HG03432 (cell line): ENCODE measurements around the gene RAB25.
"Not testable (repeated sequence)": the region's sequence is repeated elsewhere in the genome, so short reads cannot be mapped to it uniquely, and the experiment has no call there.

Source experiments
- ATAC-seq: cut with Tn5 transposase; IDR thresholded peaks from one replicate; pipeline ENCODE4 v1.9.1; 2021; ENCODE audit warnings: mild to moderate bottlenecking, moderate library complexity; ENCODE audit not compliant: unreplicated experiment

The RAB25 gene

GRCh38 chr1:156060937-156061636, at the start of gene RAB25:
Gene RAB25, plus strand, starts transcription at chr1:156061160. Its CDS starts 241 bp downstream, at chr1:156061401.
- ATAC-seq: no peak

DNA sequence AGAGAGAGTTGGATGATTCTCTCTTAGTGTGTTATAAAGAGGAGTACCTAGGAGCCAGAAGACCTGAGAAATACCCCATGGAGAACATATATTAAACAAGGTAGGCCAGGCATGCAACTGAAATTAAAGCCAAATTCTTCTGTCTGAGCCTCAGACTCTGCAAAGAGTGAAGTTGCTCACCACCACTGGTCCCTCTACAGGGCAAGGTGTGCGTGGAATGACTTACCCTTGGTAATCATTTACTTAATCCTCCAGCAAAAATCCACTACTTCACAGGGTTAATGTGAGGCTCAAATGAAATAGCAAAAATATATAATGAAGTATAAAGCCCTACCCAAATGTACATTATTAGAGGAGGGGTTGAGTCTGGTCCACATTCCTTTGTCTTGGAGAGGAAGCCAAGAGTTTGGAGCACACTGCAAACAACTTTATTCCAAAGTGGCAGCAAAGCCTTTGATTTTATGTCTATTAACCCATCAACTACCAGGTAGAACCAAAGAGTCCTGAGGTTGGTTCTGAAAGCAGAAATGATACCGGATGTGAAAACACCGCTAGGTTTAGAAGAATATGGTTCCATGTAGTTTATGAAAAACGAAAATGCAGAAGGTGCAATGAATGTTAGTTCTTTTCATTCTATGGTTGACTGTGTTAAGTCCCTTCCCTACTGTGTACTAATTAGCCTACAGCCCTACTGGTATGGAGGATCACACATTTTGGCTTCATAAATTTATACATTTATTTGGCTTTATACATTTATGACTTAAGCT, 48.7 kb upstream of the RAB25 start:
- peak; percentile 85 for ATAC-seq

DNA sequence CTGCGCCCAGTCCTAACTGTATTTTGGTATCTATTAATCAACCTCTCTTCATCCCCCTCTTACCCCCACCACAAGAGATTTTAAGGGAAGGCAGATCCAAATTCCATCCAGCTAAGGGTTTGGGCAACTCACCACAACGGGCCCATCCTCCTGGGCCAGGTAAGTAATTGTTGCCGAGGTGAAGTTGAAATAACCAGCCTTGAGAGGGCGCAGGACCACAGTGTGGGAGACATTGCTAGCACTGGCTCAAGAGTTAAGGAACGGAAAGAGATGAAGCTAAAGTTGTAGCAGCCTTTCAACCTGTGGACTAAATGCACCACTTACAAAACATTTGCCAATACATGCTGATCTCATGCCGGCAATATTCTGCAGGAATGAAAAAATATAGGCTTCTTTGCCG, 46.1 kb upstream of the RAB25 start:
- ATAC-seq: no peak

DNA sequence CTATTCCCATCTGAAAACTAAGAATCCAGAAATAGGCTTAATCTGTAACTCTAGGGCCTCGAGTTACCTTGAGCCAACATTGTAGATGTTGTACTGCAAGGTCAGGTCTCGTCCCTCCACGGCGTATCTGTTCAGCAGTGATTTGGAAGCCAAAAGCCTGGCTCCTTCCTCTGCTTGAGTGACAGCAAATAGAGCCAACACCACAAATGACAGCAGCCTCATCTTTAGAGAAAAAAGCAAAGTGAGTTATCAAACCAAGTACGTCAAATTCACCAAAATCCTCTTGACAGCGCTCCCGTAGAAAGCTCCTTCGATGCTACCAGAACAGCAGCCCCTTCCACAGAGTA, 41.0 kb upstream of the RAB25 start:
- no peak for ATAC-seq

DNA sequence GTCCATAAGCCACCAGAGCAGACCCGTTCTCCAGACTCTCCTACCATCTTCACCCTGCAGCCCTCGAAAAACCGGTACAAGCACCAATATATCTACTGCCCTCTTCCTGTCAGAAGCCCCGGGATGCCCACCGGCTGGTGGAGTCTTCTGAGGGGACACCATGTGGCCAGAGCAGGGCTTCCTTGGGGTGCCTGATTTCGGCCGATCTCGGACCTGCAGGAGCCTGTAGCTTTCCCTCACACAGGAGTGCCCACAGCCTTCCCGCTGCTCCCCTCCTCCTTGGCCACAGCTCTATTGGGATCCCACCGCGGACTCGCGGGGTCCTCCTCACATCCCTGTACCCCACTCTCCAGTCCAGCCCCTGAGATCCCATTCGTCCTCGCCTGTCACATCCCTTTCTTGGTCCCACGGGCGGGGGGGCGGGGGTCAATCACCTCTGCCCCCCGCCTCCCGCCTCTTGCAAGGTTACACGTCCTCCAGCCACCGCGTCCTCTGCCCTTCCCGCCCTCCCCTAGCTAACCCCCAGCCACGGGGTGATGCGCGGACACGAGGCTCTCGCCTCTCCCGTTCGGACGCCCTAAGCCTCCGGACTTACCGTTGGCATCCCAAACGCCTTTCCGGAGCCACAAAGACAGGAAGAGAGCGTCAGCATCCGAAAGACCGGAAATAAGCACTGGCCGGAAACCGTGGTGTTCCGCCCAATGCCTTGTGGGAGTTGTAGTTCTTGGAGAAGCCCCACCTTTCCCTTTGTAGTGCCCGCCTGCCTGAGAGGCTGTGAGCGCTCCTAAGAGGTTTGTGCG, 40.5 kb upstream of the RAB25 start, which contains the start of gene SSR2:
SSR2 (minus strand) TSS at position 659 of the 800 bp plus-strand sequence. CDS start 784 bp downstream, outside the sequence.
- peak; percentile 98 for ATAC-seq

GRCh38 chr1:156021093-156021428, 39.9 kb upstream of the RAB25 start:
- no peak for ATAC-seq

GRCh38 chr1:156021954-156022353, 39.0 kb upstream of the RAB25 start:
- ATAC-seq: no peak

GRCh38 chr1:156024801-156025200, 36.2 kb upstream of the RAB25 start:
- ATAC-seq: no peak

- no peak for ATAC-seq
These were observed 35.1 kb upstream of the RAB25 start for GRCh38 chr1:156025876-156026275.

DNA sequence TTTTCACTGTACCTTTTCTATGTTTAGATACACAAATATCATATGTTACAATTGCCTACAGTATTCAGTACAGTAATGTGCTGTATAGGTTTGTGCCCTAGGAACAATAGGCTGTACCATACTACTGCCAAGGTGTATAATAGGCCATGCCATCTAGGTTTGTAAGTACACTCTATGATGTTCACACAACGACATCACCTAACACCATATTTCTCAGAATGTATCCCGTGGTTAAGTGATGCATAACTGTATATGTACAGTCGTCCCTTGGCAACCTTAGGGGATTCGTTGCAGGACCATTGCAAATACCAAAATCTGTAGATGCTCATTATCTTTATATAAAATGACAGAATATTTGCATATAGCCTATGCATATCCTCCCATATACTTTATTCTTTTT, 34.4 kb upstream of the RAB25 start:
- no peak for ATAC-seq

DNA sequence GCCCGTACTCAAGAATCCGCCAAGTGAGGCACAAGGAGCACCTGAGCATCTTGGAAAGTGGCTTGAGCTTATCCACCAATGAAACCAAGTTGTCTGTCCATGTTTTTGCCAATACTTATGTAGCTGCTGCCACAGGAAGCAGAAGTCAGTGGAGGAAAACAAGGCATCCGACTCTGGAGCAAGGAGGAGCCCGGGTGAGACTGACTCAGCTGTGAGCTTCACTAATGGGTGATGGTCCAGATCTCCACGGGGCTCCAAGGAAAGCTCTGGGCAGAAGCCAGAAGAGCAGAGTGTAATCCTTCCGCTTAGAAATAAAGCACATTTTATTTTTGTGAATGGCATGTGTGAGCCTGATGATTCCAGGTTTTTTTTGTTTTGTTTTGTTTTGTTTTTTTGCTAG, 27.9 kb upstream of the RAB25 start:
- ATAC-seq: no peak

GRCh38 chr1:156034991-156035390, 26.0 kb upstream of the RAB25 start:
- ATAC-seq: not testable (repeated sequence)

- ATAC-seq: no peak
These were observed 18.1 kb upstream of the RAB25 start for GRCh38 chr1:156042828-156043227.

DNA sequence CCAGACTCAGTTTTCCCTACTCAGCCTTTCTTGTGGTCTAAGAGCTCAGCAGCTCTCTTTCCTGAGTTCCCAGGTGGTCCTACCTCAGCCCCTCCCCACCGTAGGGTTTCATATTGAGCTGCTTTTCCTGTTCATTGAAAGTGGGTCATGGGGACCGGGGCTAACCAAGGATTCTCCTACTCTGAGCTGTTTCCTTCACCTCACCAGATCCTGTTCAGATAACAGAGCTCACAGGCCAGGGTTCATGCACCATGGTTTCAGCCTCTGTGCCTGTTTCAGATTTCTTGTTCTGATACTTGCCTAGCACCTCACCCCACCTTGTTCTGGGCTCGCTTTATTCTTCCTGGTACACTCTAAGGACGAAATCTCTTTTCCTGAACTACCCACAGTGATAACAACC, 15.9 kb upstream of the RAB25 start:
- no peak for ATAC-seq

GRCh38 chr1:156048663-156049258, 12.2 kb upstream of the RAB25 start:
- ATAC-seq: no peak

GRCh38 chr1:156050376-156050775, 10.6 kb upstream of the RAB25 start:
- no peak for ATAC-seq

DNA sequence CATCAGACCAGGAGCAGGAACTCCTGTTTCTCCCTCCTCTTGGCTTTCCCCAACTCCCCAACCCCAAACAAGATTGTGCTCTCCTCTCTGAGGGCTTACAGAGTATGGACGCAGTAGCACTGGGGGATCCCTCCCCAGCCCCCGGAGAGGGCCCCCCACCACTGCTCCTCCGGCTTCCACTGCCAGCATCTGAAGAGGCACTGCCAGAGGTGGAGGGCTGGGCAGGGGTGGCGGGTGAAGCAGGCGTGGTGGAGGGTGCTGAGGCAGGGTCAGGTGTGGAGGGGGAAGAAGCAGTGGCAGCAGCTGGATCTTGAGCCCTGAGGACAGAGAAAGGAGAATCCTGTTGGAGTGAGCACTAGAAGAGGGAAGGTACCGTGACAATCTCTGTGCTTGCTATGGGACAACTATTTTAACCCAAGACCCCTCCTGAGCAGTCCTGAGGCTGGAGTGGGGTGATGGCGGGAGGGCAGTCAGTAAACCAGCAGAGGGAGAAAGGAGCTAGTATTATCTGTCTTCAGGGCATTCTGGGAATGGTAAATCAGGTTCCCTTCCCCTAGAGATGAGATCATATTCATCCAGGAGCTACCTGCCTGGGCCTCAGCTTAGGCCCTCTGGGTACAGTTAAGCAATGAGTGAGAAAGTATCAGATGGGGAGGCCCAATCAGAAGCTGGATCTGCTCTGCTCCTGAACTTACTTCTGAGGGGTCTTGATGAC, 9.8 kb upstream of the RAB25 start:
- ATAC-seq: no peak

DNA sequence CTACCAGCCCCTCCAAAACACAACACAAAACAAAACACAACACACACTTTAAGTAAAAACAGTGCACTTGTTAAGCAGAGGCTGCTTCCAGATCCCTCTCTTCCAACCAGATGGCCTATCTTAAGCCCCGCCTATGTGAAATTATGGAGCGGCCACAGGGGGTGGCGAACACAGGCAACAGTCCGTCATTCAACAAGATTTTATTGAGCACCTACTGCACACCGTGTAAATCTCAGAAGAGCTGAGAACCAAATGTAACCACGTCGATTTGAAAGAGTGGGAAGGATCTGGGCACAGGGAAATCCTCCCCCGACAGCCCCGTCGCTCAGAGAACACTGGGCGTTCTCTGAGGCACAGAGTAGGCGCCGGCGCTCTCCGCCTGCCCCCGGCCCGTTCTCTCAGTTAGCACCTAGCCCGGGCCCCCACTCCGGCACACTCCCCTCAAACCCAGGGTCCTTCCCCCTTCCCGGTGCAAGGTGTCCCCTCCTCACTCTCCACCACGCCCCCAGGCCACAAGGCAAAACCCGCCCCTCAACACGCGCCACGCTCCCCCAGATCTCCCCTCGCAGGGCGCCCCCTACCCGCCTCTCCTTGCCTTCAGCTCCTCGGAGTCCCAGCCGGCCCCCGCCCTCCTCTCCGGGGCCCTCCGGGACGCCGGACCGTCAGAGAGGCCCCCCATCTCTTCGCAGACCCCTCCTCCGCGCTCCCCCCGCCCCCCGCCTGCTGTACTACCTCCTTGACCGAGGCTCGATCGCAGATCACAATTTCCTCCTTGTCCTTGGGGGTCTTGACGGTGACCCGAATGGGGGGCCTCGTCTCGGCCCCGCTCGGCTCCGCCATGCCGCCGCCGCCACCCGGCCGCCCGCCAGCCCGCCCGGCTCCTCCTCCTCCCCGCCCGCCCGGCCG, 7.8 kb upstream of the RAB25 start:
- peak; percentile 29 for ATAC-seq

GRCh38 chr1:156053768-156054499, 7.0 kb upstream of the RAB25 start, which contains the start of gene UBQLN4:
Gene UBQLN4, minus strand, starts transcription at chr1:156053798. Its CDS starts 97 bp downstream, at chr1:156053701.
- ATAC-seq: peak; percentile 48
